Measurements from ENCODE around the gene C6orf62. TPM values are rescaled to one million over a fixed set of nuclear protein-coding genes. Genes with fewer than 3 reads are reported as not detected.

Gene C6orf62
- total and polyA plus RNA-seq, 2 of the 4 experiments (the other 2 are of a cell fraction): 47.5 to 50.7 TPM

DNA sequence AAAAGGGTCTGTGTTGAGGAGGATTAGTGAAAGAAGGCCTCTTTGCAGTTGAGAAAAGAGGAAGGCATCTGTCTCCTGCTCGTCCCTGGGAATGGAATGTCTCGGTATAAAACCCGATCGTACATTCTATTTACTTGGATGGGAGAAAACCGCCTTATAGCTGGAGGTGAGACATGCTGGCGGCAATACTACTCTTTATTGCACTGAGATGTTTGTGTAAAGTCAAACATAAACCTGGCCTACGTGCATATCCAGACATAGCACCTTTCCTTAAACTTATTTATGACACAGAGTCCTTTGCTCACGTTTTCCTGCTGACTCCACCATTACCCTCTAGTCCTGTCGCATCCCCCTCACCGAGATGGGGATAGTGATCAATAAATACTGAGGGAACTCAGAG, 56.7 kb downstream of the C6orf62 start:
- no TSS peak for BruUV-seq (replicated peaks)
- in situ Hi-C loops (cut with MboI; ENCODE audit: low sequenced_read_pairs) (no loop called here), intact Hi-C loops (cut with micrococcal nuclease) (no loop called here), dilution Hi-C loops (cut with HindIII; ENCODE audit: low sequenced_read_pairs, unreplicated experiment) (no loop called here)
- POLR2A ChIA-PET (ENCODE audit: unreplicated experiment): no interaction called here
- Histone ChIP-seq H2BK5ac (ENCODE audit: low read depth, low read length, poor library complexity, severe bottlenecking) (no peak overlapping the region), H2BK20ac (ENCODE audit: low read depth, low read length) (no peak overlapping the region), H3K9me1 (ENCODE audit: insufficient read depth, low read length) (peaks cover 2% of the 10 kb centered on the region; the same call in 1 of the 2 replicates), H2AK9ac (replicated peaks; ENCODE audit: low read depth, low read length, poor library complexity) (no peak overlapping the region), H3K4me3 (ENCODE audit: insufficient read depth, low read depth, low read length) (no peak overlapping the region), H2BK15ac (ENCODE audit: low read depth, low read length) (no peak overlapping the region), H3K56ac (ENCODE audit: extremely low read depth, insufficient read depth, low read length) (no peak overlapping the region), H3K4me2 (ENCODE audit: low read depth, low read length) (no peak overlapping the region), H3K9me3 (ENCODE audit: control insufficient read depth, insufficient read depth, low read length) (no peaks in the 10 kb centered on the region), H3K27ac (ENCODE audit: insufficient read depth, low read length) (no peak overlapping the region), H4K5ac (ENCODE audit: low read depth, low read length) (no peak overlapping the region), H4K8ac (ENCODE audit: low read depth in 2 of 2, low read length in 2 of 2) (no peak overlapping the region), H3K14ac (replicated peaks; ENCODE audit: low read depth, low read length) (no peak overlapping the region), H2AFZ (replicated peaks; ENCODE audit: low read length, poor library complexity) (no peak overlapping the region), H3K18ac (ENCODE audit: low read depth, low read length) (no peak overlapping the region), H3K79me1 (ENCODE audit: low read depth in 1 of 2, low read length in 2 of 2) (peaks cover 8 to 60% of the 10 kb centered on the region in 2 experiments; a peak in 3 of 4 replicates), H4K91ac (ENCODE audit: insufficient read depth, low read depth, low read length) (no peak overlapping the region), H3K4ac (ENCODE audit: low read depth, low read length) (no peak overlapping the region), H2AK5ac (ENCODE audit: low read depth, low read length) (no peak overlapping the region), H3K4me1 (ENCODE audit: control insufficient read depth, insufficient read depth, low read length) (peaks cover 5% of the 10 kb centered on the region), H3K27me3 (ENCODE audit: control insufficient read depth, insufficient read depth, low read length) (no peaks in the 10 kb centered on the region), H3K36me3 (ENCODE audit: control insufficient read depth, insufficient read depth, low read length) (peaks cover 8% of the 10 kb centered on the region), H3K9ac (ENCODE audit: low read depth, low read length) (no peak overlapping the region), H4K20me1 (ENCODE audit: insufficient read depth, low read length) (no peaks in the 10 kb centered on the region), H3K23ac (ENCODE audit: low read depth, low read length) (no peak overlapping the region), H2BK120ac (ENCODE audit: low read depth, low read length) (no peak overlapping the region)
- TF ChIP-seq CEBPB (IDR thresholded peaks at IDR 0.05; ENCODE audit: low read depth, low read length): no peak
- no peak for TF ChIP-seq SMC3 (IDR thresholded peaks at IDR 0.05; ENCODE audit: low read depth, low read length)
- no peak for TF ChIP-seq MAFK (IDR thresholded peaks at IDR 0.05; ENCODE audit: low read depth, low read length)
- no peak for TF ChIP-seq CHD1 (IDR thresholded peaks at IDR 0.05; ENCODE audit: low read depth, low read length)
- TF ChIP-seq RAD21 (IDR thresholded peaks at IDR 0.05; ENCODE audit: low read length): no peak
- no peak for TF ChIP-seq POLR2A (IDR thresholded peaks at IDR 0.05; ENCODE audit: low read depth, low read length)
- no peak for TF ChIP-seq RCOR1 (IDR thresholded peaks at IDR 0.05; ENCODE audit: insufficient replicate concordance, low read length)
- TF ChIP-seq MXI1 (IDR thresholded peaks at IDR 0.05; ENCODE audit: borderline replicate concordance, low read depth, low read length): no peak
- TF ChIP-seq MAZ (IDR thresholded peaks at IDR 0.05; ENCODE audit: borderline replicate concordance, low read depth, low read length): no peak
- TF ChIP-seq FOS (IDR thresholded peaks at IDR 0.05; ENCODE audit: low read depth, low read length): no peak
- TF ChIP-seq, protein P1, sequence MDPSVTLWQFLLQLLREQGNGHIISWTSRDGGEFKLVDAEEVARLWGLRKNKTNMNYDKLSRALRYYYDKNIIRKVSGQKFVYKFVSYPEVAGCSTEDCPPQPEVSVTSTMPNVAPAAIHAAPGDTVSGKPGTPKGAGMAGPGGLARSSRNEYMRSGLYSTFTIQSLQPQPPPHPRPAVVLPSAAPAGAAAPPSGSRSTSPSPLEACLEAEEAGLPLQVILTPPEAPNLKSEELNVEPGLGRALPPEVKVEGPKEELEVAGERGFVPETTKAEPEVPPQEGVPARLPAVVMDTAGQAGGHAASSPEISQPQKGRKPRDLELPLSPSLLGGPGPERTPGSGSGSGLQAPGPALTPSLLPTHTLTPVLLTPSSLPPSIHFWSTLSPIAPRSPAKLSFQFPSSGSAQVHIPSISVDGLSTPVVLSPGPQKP (IDR thresholded peaks at IDR 0.05; ENCODE audit: borderline replicate concordance, low read depth, low read length): no peak
- no peak for TF ChIP-seq BHLHE40 (IDR thresholded peaks at IDR 0.05; ENCODE audit: low read depth, low read length)
- TF ChIP-seq, protein P2, sequence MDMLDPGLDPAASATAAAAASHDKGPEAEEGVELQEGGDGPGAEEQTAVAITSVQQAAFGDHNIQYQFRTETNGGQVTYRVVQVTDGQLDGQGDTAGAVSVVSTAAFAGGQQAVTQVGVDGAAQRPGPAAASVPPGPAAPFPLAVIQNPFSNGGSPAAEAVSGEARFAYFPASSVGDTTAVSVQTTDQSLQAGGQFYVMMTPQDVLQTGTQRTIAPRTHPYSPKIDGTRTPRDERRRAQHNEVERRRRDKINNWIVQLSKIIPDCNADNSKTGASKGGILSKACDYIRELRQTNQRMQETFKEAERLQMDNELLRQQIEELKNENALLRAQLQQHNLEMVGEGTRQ (IDR thresholded peaks at IDR 0.05; ENCODE audit: low read depth, low read length): no peak
- no peak for TF ChIP-seq NFE2L2 (IDR thresholded peaks at IDR 0.05; ENCODE audit: low read depth, low read length)
- TF ChIP-seq RFX5 (IDR thresholded peaks at IDR 0.05; ENCODE audit: low read depth, low read length): no peak
- TF ChIP-seq, protein P3, sequence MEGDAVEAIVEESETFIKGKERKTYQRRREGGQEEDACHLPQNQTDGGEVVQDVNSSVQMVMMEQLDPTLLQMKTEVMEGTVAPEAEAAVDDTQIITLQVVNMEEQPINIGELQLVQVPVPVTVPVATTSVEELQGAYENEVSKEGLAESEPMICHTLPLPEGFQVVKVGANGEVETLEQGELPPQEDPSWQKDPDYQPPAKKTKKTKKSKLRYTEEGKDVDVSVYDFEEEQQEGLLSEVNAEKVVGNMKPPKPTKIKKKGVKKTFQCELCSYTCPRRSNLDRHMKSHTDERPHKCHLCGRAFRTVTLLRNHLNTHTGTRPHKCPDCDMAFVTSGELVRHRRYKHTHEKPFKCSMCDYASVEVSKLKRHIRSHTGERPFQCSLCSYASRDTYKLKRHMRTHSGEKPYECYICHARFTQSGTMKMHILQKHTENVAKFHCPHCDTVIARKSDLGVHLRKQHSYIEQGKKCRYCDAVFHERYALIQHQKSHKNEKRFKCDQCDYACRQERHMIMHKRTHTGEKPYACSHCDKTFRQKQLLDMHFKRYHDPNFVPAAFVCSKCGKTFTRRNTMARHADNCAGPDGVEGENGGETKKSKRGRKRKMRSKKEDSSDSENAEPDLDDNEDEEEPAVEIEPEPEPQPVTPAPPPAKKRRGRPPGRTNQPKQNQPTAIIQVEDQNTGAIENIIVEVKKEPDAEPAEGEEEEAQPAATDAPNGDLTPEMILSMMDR (conservative IDR thresholded peaks at IDR 0.05; ENCODE audit: low read depth, low read length): no peak
- DNase-seq (no peak), ATAC-seq (ENCODE audit: low read depth) (no peak)
- WGBS, 2 experiments (ENCODE audit: extremely low coverage in 2 of 2, insufficient read length in 1 of 2): 100% methylated on average over 4 of the region's 10 CpGs; no CpG with 5 or more reads in 1 of the 2 experiments
- CTCF ChIA-PET: interaction anchor here (0.7 kb wide), 1 partner anchor 53 kb away, joined by 3 read pairs; no protein-coding TSS in a partner anchor

Data from IMR-90 (cell line).